CD4-positive, alpha-beta T cell treated with Interferon alpha-2 for 1 hour (primary cell): Measurements from ENCODE around the gene TET2.

Source experiments
- DNase-seq, 2 donors: peaks; one replicate each; pipeline ENCODE4 v3.0.0-alpha.2; 2020 to 2022

Gene TET2

DNA sequence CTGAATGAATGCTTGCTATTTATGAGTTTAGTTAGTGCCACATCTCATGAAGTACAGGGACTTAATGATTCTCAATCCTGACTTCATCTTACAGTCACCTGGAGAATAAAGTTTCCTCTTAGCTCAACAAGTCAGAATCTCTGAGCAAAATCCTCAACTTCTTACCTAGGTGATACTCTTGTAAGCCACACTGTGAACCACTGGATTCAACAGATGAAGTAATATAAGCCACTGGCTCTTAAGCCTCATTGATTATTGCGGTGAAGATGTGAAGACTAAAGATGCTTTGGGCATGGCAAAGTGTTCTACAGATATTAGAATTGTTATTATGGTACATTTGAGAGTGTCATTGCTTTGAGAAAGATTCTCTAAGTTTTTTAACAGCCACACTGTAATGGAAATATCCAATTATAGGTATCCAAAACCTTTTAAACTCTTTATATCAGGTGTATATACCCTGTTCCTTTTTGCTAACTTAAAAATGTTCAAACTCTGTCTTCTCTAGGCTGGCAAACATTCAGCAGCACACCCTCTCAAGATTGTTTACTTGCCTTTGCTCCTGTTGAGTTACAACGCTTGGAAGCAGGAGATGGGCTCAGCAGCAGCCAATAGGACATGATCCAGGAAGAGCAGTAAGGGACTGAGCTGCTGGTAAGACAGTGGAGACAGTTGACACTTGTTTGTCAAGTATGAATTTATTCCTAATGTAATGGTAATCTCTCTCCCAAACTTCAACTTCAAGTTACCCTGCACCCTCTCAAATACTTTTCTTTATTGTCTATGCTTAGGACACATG is 43.4 kb downstream of the TET2 start:
- no peak for DNase-seq

DNA sequence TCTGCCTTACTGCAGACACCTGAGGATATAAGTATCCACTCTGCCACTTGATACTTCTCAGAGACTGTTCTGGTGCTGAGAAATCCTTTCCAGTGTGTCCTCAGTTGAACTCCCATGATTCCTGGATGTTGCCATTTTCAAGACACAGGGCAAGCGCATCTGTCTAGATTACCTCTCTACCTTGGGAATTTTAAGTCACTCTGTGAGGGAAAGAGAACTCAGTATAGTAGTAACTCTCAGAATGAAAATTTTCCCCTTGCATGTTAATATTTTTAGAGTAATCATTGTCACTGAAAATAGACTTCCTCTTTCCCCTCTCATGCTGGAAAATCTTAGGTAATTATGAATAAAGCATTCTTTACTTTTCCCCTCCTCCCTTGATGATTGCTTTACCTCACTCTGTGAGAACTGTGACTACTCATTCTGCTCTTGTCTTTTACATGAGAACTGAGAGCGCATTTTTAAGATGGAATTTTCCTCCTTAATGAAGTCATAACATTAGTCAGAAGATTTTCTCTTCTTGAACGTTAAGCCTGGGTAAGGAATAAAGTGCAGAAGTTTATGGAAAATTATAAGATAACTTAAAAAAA is 45.0 kb downstream of the TET2 start:
- DNase-seq, result peak in 1 of 2 donors; percentile 3

- DNase-seq, result no peak
Measured at GRCh38 chr4:105192474-105192873, 45.8 kb downstream of the TET2 start.

GRCh38 chr4:105192910-105193309 is 46.2 kb downstream of the TET2 start:
- no peak for DNase-seq

DNA sequence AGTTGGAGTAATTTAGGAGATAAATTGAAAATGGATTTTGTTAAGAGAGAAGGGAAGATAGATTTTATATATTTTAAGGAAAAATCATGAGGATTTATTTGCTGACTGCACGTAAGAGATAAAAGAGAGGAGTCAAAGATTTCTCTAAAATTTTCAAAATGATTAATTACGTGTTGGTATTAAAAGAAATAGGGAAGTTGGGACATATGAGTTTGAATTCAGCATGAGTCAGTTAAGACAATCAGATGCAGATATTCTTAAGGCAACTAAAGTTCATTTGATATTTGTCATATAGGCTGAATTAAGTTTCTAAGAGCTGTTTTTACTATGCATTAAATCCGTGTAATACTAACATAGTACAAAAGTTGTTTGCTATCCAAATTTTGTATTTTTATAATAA is 46.9 kb downstream of the TET2 start:
- no peak for DNase-seq

- no peak for DNase-seq
Measured at GRCh38 chr4:105194328-105195231, 47.9 kb downstream of the TET2 start.

DNA sequence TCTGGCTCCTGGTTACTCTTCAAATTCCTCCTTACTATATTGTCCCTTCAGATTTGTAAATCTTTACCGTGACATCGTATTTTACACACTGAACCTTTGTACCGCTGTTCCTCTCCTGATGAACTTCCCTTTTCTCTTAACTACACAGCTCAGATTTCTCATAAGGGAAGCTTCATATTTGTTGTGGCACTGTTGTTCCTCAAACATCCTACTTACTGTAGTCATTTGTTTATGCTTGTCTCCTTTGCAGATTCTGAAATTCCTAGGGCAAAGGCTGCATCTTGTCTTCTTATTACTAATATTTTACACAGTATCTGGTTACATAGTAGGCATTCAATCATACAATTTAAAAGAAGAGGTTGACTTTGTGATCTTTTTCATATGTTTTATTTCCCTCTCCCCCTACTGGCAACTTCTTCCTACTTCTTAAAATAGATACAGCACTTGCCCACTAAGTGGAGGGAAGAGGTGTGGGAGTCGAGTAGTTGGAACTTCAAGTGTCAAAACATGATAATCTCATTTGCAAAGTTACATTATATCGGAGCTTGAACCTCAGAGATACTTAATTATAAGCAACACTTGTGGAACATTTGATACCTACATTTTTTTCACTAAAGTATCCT is 50.0 kb downstream of the TET2 start:
- DNase-seq, result peak in 1 of 2 donors; percentile 3

- DNase-seq, result no peak
Measured at GRCh38 chr4:105197777-105198176, 51.1 kb downstream of the TET2 start.

DNA sequence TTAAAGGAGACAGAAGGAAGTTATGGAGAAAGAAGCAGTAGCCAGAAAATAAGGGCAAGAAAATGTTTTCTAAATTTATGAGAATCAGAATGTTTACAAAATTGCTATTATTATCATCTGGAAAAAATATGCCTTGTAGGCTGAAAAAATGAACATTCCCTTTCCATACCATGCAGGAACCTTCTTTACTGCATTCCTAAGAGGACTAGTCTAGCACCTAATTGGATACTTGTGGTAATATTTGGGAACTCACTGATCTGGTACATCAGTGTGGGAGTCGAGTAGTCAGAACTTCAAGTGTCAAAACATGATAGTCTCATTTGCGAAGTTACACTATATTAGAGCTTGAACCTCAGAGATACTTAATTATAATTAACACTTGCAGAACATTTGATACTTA is 51.9 kb downstream of the TET2 start:
- DNase-seq, result no peak

DNA sequence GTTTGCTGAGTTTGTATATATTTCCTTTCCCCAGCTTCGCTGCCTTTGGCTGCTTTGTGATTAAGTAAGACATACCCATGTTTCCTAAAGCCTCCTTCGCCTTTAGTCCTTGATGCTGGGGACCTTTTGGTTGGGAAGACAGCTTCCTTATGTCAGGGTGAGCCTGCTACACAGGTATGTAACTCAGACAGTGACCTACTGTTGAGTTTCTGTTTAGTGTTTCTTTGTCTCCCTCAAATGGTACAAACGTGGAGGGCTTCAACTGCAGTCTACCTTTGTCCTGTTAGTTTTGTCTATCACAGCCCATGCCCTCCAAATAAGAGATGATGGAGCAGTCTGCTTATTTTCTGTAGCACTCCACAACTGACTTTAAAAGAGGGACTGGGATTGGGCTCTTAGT is 59.5 kb downstream of the TET2 start:
- no peak for DNase-seq

- no peak for DNase-seq
Measured at GRCh38 chr4:105207386-105207785, 60.7 kb downstream of the TET2 start.

DNA sequence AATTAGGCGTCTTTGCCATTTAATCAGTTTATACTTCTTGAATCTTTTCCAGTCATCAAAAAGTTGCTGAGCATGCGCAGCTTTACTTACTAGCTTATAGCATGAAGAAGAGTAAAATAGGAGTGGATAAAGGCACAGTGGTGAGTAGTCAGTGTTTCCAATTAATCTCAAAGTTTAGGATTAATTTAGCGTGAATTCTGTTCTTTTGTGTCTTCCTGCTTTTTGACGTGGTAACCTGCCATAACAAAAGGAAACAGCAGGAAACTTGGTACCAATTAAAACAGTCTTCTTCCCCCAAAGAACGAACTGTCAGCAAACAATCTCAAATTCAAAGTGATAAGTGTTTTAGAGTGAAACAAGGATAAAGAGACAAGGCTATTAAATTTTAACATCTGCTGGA is 61.9 kb downstream of the TET2 start:
- no peak for DNase-seq

- DNase-seq, result no peak
Measured at GRCh38 chr4:105210916-105211315, 64.2 kb downstream of the TET2 start.

DNA sequence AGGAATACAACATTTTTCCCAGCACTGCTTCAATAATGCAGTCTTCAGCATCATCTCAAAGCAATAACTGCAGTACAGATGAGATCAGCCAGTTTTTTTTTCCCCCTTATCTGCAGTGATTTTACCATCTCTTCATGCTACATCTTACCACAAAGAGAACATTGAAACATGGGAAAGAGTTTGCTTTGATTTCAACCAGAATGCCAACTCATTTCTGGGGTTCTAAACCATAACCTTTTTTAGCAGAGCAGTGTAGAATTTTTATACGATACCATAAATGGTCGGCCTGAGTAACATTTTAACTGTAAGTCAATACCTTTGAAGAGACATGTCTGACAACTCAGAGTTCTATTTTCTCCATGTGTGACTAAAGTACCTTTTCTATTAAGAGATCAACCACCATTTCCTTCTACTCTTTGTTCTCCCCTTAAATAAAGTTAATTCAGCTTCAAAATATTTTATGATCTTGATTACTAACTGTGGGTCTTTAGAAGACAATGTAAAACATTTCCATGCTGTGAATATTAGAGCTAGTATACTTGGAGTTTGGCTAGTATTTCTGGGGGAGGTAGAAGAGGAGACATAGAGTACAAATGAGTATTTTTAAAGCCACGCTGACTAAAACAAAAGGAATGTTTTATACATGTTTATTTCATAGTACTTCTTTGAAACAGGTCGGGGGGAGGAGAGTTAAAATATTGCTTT is 69.1 kb downstream of the TET2 start:
- DNase-seq, result no peak

GRCh38 chr4:105225500-105225899 is 78.8 kb downstream of the TET2 start:
- no peak for DNase-seq

GRCh38 chr4:105227054-105227453 is 80.4 kb downstream of the TET2 start:
- no peak for DNase-seq

- DNase-seq, result no peak
Measured at GRCh38 chr4:105230287-105230686, 83.6 kb downstream of the TET2 start.

GRCh38 chr4:105232374-105232773 is 85.7 kb downstream of the TET2 start:
- no peak for DNase-seq

DNA sequence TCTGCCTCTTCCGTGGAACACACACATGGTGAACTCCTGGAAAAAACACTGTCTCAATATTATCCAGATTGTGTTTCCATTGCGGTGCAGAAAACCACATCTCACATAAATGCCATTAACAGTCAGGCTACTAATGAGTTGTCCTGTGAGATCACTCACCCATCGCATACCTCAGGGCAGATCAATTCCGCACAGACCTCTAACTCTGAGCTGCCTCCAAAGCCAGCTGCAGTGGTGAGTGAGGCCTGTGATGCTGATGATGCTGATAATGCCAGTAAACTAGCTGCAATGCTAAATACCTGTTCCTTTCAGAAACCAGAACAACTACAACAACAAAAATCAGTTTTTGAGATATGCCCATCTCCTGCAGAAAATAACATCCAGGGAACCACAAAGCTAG is 87.9 kb downstream of the TET2 start:
- no peak for DNase-seq

DNA sequence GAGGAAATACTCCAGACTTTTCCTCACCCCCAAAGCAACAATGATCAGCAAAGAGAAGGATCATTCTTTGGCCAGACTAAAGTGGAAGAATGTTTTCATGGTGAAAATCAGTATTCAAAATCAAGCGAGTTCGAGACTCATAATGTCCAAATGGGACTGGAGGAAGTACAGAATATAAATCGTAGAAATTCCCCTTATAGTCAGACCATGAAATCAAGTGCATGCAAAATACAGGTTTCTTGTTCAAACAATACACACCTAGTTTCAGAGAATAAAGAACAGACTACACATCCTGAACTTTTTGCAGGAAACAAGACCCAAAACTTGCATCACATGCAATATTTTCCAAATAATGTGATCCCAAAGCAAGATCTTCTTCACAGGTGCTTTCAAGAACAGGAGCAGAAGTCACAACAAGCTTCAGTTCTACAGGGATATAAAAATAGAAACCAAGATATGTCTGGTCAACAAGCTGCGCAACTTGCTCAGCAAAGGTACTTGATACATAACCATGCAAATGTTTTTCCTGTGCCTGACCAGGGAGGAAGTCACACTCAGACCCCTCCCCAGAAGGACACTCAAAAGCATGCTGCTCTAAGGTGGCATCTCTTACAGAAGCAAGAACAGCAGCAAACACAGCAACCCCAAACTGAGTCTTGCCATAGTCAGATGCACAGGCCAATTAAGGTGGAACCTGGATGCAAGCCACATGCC is 89.7 kb downstream of the TET2 start:
- no peak for DNase-seq

GRCh38 chr4:105236916-105237311 is 90.2 kb downstream of the TET2 start:
- no peak for DNase-seq

GRCh38 chr4:105240037-105240436 is 93.4 kb downstream of the TET2 start:
- no peak for DNase-seq
